Stimulated activated CD8-positive, alpha-beta memory T cell treated with anti-CD3 and anti-CD28 coated beads, Interleukin-12 subunit alpha, Interleukin-12 subunit beta, amount 100 ng/mL, for 1 hour (primary cell): Measurements from ENCODE around the gene CHAC1.

Experiments used
- DNase-seq: peaks from one replicate; pipeline ENCODE4 v3.0.0-alpha.2; 2020; ENCODE audit warnings: low read depth

CHAC1 gene

DNA sequence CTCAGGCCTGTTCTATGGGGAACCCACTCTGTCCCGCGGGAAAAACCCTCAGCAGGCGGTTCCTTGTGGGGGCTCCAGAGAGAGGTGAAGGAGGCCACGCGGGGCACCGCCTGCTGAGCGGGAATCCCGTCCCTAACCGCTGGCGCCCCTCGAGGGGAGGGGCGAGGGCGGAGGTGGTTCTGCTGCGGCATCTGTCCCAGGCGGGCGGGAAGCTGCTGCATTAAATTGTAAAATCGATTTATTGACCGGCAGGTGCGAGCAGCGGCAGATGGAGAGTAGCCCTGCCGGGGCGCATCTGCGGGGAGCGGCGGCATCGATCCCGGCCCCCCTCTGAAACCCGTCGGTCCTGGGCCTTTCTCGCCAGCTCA lies 27.8 kb upstream of the CHAC1 start:
- no peak for DNase-seq

GRCh38 chr15:40925863-40926658 lies 27.2 kb upstream of the CHAC1 start:
- no peak for DNase-seq

DNA sequence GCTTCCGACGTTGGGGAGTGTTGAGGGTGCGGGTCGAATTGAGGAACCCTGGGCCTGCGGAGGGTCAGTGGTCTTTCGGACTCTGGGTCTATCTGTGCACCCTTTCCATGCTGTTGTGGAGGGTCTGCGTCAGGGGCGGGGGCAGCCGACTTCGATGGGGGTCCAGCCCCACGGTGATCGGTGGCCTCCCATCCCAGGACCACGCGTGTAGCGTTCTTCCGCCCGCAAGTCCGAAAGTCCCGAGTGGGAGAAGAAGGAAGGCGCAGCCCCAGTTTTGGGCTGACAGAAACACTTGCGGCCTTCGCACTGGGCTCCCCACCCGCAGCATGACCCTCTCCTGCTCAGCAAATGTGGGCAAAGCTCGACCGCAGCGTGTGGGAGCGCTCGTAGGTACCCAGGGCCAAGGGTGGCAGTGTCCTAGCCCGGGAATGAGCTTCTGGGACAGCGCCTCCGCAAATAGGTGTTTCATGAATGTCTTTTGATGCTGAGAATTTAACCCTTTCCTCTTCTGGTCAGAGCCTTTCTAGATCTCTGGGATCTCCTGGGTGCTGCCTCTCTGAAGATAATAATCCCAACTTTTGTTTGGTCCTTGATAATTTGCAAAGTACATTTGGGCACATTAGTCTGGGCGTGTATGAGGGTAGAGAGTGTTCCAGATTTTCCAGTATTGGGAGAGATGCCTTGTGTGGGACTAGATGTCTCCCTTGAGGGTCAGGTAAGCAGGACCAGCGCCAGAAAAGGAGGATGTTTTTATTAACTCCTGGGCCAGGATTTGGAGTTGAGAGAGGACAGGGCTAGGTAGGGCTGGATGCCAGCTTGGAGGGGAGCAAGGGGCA lies 26.4 kb upstream of the CHAC1 start:
- no peak for DNase-seq

DNA sequence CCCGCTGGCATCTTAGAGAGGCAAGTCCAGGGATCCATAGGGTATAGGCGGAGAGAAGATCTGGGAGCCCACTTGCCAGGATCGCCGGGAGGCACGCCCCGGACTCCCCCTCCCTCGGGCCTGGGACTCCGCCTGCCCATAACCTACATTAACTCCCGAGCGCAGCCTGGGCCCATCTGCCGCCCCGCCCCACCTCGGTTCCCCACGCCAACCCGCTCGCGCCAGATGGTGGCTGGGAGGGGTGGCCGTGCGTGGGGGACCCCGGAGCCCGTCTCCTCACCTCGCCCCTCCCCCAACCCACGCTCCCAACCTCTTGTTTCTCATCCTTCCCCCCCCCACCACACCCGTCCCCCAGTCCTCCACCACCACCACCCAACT lies 25.8 kb upstream of the CHAC1 start:
- DNase-seq, result no peak

DNA sequence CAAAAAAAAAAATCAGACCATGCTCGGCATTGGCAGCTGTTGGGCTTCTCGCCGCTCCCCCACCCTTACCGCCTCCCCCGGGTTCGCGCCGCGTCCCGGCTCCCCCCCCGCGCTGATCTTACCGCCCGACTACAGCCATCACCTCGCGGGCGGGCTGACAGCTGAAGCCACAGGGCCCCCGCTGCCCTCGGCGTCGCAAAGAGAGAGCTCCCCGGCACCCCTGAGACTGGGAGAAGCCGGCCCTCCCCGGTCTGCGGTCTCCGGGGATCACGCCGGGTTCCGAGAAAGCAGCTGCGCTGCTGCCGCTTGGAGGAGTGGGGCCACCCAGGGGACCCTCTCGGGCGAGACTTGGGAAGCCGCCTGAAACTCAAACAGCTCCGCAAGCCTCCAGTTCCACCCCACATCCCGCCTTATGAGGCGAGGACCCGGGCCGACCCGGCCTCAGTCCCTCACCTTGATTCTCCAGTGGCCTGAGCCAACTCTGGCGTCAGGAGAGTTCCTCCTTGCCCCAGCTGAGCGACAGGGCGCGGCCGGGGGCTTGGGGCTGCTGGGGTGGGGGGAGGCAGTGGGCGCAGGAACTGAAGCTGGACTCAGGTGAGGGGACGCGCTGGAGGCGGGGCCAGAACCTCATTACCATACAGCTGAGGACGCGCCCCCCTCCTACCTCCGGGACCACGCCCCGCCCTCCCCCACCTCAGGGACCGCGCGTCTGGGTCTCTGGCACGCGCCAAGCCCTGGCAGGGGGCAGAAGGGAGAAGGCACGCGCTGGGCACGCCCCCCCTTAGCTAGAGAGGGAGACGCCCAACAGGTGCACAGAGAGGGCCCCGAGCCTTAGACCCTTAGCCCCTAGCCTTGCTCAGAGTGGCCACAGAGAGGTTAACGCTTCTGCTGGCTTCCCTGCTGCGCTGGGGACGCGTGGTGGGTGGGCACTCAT lies 25.1 kb upstream of the CHAC1 start:
- no peak for DNase-seq

GRCh38 chr15:40928821-40929659 lies 24.2 kb upstream of the CHAC1 start, which contains the start of gene DLL4:
Gene DLL4, plus strand, starts transcription at chr15:40929340. Its CDS starts 329 bp downstream, at chr15:40929669.
- DNase-seq, result no peak

DNA sequence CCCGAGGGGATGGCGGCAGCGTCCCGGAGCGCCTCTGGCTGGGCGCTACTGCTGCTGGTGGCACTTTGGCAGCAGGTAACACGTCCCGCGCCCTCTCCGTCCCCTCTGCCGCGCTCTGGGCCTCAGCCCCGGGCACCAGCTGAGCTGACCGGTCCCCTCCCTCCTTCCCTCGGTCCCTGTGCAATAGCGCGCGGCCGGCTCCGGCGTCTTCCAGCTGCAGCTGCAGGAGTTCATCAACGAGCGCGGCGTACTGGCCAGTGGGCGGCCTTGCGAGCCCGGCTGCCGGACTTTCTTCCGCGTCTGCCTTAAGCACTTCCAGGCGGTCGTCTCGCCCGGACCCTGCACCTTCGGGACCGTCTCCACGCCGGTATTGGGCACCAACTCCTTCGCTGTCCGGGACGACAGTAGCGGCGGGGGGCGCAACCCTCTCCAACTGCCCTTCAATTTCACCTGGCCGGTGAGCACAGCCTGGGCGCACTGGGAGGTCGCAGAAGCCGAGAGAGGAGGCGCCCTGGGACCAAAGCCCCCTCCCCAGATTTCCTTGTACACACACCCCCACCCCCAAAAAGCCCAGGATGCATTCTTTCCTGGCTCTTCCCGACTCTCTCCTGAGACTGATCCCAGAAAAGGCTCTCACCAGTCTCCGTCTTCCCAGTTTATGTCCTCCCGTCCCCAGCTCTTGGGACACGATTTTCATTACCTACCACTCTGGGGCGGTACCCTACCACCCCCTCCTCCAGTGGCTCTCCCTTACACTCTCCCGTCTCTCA lies 23.4 kb upstream of the CHAC1 start:
- no peak for DNase-seq

- DNase-seq, result no peak
Observed at GRCh38 chr15:40930430-40931299, 22.6 kb upstream of the CHAC1 start.

GRCh38 chr15:40931300-40932142 lies 21.8 kb upstream of the CHAC1 start:
- DNase-seq, result no peak

GRCh38 chr15:40932156-40932555 lies 21.1 kb upstream of the CHAC1 start:
- no peak for DNase-seq

DNA sequence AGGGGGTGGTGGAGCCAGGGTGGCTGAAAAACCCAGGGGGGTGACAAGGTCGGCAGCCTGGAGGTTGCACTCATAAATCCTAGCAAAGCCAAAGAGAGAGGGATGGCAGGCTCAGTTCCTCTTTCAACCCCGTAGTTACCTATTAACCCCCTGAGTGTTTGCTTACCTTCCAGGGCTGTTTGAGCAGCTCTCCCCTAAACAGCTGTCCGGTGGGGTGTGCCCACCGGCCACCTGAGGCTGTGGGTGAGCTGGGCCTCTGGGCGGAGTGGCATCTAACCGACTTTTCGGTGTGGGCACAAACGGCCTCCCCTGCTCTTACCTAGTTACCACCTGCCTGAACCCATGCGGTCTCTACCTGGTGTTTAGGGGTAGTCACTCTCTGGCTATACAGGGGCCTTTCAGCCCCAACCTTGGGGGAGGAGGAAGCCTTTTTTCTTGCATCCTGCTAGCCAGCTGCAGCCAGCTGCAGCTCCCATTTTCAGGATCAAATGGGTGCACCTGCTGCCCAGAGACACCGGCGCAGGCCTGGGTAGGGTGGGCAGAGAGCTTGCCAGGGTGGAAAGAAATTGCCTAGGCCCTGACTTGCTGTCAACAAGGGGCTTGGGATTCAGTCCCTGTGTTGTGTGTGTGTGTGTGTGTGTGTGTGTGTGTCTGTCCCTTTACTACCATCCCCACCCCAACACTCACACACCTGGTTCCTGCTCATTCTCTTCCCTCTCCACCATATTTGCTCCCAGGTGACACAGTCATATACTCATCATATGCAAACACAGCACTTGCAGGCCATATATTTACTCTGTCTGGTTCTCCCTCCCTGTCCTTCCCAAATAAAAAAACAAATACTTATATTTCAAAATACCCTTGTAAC lies 20.4 kb upstream of the CHAC1 start:
- no peak for DNase-seq

GRCh38 chr15:40933517-40933902 lies 19.8 kb upstream of the CHAC1 start:
- DNase-seq, result no peak

- no peak for DNase-seq
Observed at GRCh38 chr15:40934457-40934856, 18.8 kb upstream of the CHAC1 start.

- no peak for DNase-seq
Observed at GRCh38 chr15:40936234-40936708, 17.0 kb upstream of the CHAC1 start.

- no peak for DNase-seq
Observed at GRCh38 chr15:40936709-40937666, 16.3 kb upstream of the CHAC1 start.
